Lung microvascular endothelial cell (primary cell): ENCODE data around the gene PAQR5. TPM values are rescaled to one million over a fixed set of nuclear protein-coding genes. Genes with fewer than 3 reads are reported as not detected.
"Not testable (repeated sequence)": the region's sequence is repeated elsewhere in the genome, so short reads cannot be mapped to it uniquely, and the experiment has no call there.

Source experiments
- DNase-seq, 2 donors: peaks; one replicate each; pipeline versions ENCODE4 v3.0.0 to v3.0.0-alpha.2; 2010; ENCODE audit warnings: low read depth in 2 of 2
- total RNA-seq: library from RNA; depleted of rRNA; stranded (reverse); fragments of >200 nt; gene quantifications from 2 replicates; pipeline ENCODE4 v1.2.1, GENCODE V29; 2014

PAQR5 gene
- total RNA-seq, 1 donor from 2014 or later = not detected

GRCh38 chr15:69315402-69316110 lies 16.8 kb downstream of the PAQR5 start:
- no peak for DNase-seq

- DNase-seq = no peak
These were observed 17.6 kb downstream of the PAQR5 start for GRCh38 chr15:69316291-69316690.

- no peak for DNase-seq
These were observed 18.7 kb downstream of the PAQR5 start for GRCh38 chr15:69317392-69317841.

- no peak for DNase-seq
These were observed 19.3 kb downstream of the PAQR5 start for GRCh38 chr15:69318033-69318432.

GRCh38 chr15:69319384-69320375 lies 21.0 kb downstream of the PAQR5 start:
- no peak for DNase-seq

- DNase-seq = no peak
These were observed 22.4 kb downstream of the PAQR5 start for GRCh38 chr15:69320977-69321554.

GRCh38 chr15:69323893-69324430 lies 25.2 kb downstream of the PAQR5 start:
- no peak for DNase-seq

GRCh38 chr15:69324565-69324964 lies 25.9 kb downstream of the PAQR5 start:
- DNase-seq = no peak

- DNase-seq = no peak
These were observed 26.8 kb downstream of the PAQR5 start for GRCh38 chr15:69325456-69325971.

GRCh38 chr15:69328080-69328479 lies 29.4 kb downstream of the PAQR5 start:
- DNase-seq = no peak

- DNase-seq = no peak
These were observed 30.0 kb downstream of the PAQR5 start for GRCh38 chr15:69328739-69329138.

- DNase-seq = peak in 1 of 2 donors; percentile 12
These were observed 38.4 kb downstream of the PAQR5 start for GRCh38 chr15:69337138-69337537.

GRCh38 chr15:69338535-69339213 lies 40.0 kb downstream of the PAQR5 start:
- peak in 1 of 2 donors; percentile 21 for DNase-seq

- DNase-seq = not testable (repeated sequence)
These were observed 40.5 kb downstream of the PAQR5 start for GRCh38 chr15:69339214-69339543.

GRCh38 chr15:69340243-69340900 lies 41.7 kb downstream of the PAQR5 start:
- peak in 1 of 2 donors; percentile 53 for DNase-seq

- peak in 1 of 2 donors; percentile 48 for DNase-seq
These were observed 42.6 kb downstream of the PAQR5 start for GRCh38 chr15:69341356-69341755.

- no peak for DNase-seq
These were observed 43.9 kb downstream of the PAQR5 start for GRCh38 chr15:69342460-69343076.

GRCh38 chr15:69343133-69343532 lies 44.4 kb downstream of the PAQR5 start:
- DNase-seq = no peak

GRCh38 chr15:69344238-69344637 lies 45.5 kb downstream of the PAQR5 start:
- DNase-seq = no peak

GRCh38 chr15:69346112-69346511 lies 47.4 kb downstream of the PAQR5 start:
- DNase-seq = peak in 1 of 2 donors; percentile 4
